Measurements from ENCODE around the gene STK32C. TPM values are rescaled to one million over a fixed set of nuclear protein-coding genes. Genes with fewer than 3 reads are reported as not detected.

Gene STK32C
- total RNA-seq, 1 donor: 4.2 TPM

DNA sequence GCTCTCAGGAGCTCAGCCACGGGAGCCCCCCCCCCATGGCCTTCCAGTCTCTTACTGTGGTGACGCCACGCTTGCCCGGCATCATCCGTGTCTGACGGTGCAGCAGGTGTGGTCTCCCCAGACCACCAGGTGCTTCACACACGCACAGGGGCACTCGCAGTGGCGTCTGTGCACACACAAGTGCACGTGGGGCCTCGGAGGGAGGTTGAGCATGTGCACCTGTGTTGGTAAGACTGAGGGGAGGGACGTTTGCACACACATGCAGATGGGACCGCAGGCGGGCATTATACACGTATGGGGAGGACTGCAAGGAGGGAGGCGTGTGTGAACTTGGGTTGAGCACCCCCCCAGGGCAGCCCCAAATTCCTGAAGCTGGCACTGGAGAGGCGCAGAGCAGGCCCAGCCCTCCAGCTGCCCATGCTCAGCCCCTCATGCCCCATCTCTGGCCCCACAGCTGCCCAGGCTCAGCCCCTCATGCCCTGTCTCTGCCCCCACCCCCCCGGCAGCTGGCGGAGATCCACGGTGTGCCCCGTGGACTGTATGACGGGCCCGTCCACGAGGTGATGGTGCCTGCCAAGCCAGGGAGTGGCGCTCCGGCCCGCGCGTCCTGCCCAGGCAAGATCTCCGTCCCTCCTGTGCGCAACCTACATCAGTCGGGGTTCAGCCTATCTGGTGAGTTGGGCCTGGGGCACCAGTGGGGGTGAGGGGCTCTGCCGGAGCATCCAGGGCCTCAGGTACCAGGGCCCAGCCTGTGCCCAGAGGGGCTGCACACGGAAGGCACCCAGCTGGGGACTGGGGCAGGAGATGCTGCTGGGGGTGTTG lies 104.3 kb downstream of the STK32C start:
- H3K9me3 ChIP-seq (ENCODE audit: low read depth, low read length): no peaks in the 10 kb centered on the region
- no peak overlapping the region for H3K4me3 ChIP-seq (ENCODE audit: low read length)
- no peaks in the 10 kb centered on the region for H3K4me1 ChIP-seq (ENCODE audit: insufficient read depth, low read length)
- no peaks in the 10 kb centered on the region for H3K27me3 ChIP-seq (ENCODE audit: insufficient read depth, low read length)

DNA sequence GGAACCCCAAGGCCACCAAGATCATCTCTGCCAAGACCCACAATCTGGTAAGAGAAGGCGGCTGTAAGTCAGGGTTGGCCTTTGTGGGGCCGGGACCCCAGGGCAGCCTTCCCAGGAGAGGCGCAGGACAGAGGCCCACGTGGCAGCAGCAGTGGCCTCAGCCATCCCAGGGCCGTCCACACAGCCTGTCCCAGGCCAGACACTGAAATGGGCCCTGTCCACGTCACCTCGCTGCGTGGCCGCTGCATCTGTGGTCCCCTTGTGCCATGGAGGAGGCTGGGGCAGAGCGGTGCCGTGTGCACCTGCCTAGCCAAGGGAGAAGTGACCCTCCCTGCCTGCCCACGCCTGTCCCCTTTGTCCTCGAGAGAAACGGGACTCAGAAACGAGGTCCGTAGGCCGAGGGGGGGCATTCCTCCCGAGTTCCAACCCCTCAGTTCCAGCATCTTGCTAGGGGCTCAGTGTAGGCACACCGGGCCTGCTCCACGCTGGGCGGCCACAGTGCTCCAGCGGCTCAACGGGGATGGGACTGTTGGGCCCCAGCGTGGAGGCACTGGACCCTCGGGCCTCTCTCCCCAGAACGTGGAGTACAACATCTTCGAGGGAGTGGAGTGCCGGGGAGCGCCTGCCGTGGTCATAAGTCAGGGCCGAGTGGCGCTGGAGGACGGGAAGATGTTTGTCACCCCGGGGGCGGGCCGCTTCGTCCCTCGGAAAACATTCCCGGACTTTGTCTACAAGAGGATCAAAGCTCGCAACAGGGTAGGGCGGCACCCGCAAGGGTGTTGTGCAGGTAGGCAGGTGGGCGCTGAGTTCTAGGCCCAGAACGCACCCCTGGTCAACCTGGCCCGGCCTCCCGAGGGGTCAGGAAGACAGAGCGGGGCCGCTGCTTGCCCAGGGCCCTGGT lies 105.4 kb downstream of the STK32C start:
- Histone ChIP-seq H3K4me3 (ENCODE audit: low read length) (no peak overlapping the region), H3K27me3 (ENCODE audit: insufficient read depth, low read length) (no peaks in the 10 kb centered on the region), H3K9me3 (ENCODE audit: low read depth, low read length) (no peaks in the 10 kb centered on the region), H3K4me1 (ENCODE audit: insufficient read depth, low read length) (no peaks in the 10 kb centered on the region)

DNA sequence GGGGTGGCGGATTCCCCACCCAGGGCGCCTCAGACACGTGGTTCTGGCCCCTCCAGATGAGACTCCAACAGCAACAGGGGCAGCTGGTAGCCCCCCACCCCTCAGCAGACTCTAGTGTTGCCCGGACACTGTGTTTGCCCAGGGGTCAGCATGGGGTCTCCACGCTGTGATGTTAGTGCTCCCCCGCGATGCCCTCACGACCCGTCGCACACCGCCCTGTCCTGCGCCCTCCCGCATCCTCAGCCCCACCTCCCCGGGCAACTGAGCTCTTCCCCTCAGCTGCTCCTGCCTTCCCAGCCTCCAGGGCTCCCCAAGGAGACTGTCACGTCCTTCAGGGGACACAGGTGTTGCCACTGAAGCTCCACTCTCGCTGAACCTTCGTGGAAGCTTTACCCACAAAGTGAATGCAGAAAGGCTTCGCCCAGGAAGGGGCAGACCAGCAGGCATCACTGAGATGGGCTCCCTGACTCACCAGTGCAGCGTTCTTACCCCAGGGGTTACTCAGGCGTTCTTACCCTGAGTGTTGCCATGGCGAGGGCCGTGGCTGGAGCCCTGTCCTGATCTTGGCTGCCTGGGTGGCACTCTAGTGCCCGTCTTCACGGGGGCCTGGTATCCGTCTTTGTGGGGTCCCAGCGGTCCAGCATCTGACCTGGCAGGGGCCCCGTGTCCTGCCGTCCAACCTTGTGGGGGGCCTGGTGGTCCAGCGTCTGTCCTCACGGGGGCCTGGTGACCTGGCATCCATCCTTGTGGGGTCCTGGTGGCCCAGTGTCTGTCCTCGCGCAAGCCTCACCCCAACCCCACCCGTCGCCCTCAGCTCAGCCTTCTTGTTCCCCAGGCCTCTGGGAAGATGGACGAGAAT lies 106.4 kb downstream of the STK32C start:
- Histone ChIP-seq H3K27me3 (ENCODE audit: insufficient read depth, low read length) (no peaks in the 10 kb centered on the region), H3K4me3 (ENCODE audit: low read length) (no peak overlapping the region), H3K4me1 (ENCODE audit: insufficient read depth, low read length) (no peaks in the 10 kb centered on the region), H3K9me3 (ENCODE audit: low read depth, low read length) (no peaks in the 10 kb centered on the region)

DNA sequence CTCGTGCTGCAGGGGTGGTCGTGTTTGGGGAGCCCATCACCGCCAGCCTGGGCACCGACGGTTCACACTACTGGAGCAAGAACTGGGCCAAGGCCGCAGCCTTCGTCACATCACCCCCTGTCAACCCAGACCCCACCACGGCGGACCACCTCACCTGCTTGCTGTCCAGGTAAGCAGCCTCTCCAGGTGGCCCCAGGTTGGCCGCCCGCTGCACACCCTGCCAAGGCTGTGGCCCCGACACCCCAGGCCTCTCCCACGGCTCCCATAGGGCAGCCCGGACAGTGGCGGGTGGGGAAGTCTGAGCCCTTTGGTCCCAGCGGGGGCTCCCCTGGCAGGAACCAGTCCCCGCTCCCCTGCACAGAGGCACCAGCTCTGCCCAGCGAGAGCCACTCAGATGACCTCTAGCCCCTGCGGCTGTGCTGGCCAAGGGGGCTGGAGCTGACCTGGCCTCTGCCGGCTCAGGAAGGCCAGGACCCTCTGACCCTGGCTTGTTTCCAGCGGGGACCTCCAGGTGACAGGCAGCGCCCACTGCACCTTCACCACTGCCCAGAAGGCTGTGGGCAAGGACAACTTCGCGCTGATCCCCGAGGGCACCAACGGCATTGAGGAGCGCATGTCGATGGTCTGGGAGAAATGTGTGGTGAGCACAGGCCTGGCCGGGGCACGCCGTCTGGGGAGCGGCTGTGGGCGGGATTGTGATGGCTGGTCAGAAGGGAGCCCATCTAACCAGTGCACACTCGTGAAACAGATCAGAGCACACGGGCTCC lies 107.2 kb downstream of the STK32C start:
- no peaks in the 10 kb centered on the region for H3K9me3 ChIP-seq (ENCODE audit: low read depth, low read length)
- no peaks in the 10 kb centered on the region for H3K27me3 ChIP-seq (ENCODE audit: insufficient read depth, low read length)
- H3K4me3 ChIP-seq (ENCODE audit: low read length): no peak overlapping the region

DNA sequence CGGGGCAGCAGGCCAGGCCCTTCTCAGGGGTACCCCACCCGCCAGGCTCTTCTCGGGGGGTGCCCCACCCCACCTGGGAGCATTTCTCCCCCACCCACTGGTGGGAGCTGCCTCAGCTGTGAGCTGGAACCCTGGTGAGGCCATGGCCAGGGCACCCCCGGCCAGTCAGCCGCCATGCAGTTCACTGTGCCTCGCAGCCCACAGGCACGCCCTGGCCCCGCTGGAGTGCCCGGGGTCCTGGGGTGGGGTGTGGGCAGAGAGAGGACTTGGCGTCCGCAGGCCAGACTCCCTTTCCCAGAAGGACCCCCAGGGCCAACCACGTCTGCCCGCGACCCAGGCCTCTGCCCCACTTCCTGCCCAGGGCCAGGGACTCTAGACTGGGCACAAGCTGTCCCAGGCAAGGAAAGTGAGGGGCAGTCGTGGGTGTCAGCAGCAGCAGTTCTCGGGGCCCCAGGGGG lies 107.9 kb downstream of the STK32C start:
- Histone ChIP-seq H3K4me1 (ENCODE audit: insufficient read depth, low read length) (no peaks in the 10 kb centered on the region), H3K4me3 (ENCODE audit: low read length) (no peak overlapping the region), H3K9me3 (ENCODE audit: low read depth, low read length) (no peaks in the 10 kb centered on the region), H3K27me3 (ENCODE audit: insufficient read depth, low read length) (no peaks in the 10 kb centered on the region)

More for the DNA sequence above, 107.2 kb downstream of the STK32C start:
- H3K4me1 ChIP-seq (ENCODE audit: insufficient read depth, low read length): no peaks in the 10 kb centered on the region

DNA sequence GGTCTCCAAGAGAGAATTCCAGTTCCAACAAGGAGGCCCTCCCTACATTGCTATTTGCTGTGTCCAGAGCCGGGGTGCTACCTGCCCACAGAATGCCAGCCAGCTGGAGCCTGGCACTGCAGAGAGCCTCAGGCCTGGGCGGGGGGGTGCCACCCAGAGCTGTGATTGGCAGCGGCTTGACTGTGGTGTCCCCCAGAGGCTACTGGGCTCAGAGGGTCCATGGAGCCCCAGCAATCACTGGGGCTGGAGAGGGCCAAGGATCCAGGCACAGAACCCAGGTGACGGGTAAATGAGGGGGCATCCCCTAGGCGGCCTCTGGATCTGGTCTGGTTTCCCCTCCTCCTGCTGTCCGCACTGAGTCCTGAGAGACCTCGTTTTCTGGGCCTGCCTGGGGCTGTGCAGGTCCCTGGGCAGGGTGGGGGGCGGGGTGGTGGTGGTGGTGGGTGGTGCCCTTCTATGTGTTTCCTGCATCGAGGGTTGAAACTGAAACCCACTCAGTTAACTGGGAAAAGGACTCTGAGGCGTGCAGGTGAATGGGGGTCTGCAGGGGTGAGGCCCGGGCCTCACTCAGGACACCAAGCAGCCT lies 108.4 kb downstream of the STK32C start:
- Histone ChIP-seq H3K4me3 (ENCODE audit: low read length) (no peak overlapping the region), H3K9me3 (ENCODE audit: low read depth, low read length) (no peaks in the 10 kb centered on the region), H3K4me1 (ENCODE audit: insufficient read depth, low read length) (no peaks in the 10 kb centered on the region), H3K27me3 (ENCODE audit: insufficient read depth, low read length) (no peaks in the 10 kb centered on the region)

DNA sequence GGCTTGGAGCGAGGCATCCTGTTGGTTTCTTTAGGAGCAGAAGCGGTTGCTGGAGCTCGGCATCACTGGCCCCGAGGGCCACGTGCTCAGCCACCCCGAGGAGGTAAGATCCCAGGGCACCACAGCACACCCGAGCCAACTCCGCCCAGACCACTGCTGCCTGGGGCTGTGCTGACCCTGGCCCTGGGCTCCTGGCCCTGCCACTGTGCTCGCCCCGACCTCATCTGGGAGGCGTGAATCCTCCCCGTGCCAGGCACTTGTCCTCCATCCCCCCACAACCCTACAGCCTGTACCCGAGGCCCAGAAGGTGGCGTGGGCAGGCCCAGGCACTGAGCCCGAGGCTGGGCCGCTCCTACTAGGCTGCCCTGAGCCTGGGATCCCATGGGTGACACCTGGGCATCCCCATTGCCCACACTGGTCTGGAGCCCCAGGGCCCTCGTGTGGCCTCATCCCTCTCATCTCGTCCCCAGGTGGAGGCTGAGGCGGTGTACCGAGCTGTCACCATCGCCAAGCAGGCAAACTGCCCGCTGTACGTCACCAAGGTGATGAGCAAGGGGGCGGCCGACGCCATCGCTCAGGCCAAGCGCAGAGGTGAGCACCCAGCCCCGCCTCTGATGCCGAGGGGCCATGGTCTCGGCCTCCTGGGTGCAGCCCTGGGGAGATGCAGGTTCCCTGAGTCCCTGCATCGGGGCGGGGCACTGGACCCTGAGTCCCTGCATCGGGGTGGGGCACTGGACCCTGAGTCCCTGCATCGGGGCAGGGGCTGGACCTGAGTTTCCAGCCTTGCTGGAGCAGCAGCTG lies 109.2 kb downstream of the STK32C start:
- H3K4me1 ChIP-seq (ENCODE audit: insufficient read depth, low read length): no peaks in the 10 kb centered on the region
- no peaks in the 10 kb centered on the region for H3K27me3 ChIP-seq (ENCODE audit: insufficient read depth, low read length)
- no peak overlapping the region for H3K4me3 ChIP-seq (ENCODE audit: low read length)
- no peaks in the 10 kb centered on the region for H3K9me3 ChIP-seq (ENCODE audit: low read depth, low read length)

DNA sequence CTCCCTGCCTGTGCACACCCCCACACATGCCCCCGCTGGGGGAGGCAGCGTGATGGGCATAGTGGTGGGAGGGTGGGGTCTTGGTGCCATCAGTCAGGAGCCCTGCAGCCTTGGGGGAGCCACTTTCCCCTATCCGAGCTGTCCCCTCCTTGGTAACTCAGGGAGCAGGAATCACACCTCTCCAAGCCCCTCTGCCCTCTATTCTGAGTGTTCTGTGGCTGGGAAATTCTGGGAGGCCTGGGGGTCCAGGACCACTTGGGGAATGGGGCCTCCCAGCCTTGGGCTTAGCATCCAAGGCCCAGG lies 109.7 kb downstream of the STK32C start:
- no peaks in the 10 kb centered on the region for H3K4me1 ChIP-seq (ENCODE audit: insufficient read depth, low read length)
- no peaks in the 10 kb centered on the region for H3K9me3 ChIP-seq (ENCODE audit: low read depth, low read length)

DNA sequence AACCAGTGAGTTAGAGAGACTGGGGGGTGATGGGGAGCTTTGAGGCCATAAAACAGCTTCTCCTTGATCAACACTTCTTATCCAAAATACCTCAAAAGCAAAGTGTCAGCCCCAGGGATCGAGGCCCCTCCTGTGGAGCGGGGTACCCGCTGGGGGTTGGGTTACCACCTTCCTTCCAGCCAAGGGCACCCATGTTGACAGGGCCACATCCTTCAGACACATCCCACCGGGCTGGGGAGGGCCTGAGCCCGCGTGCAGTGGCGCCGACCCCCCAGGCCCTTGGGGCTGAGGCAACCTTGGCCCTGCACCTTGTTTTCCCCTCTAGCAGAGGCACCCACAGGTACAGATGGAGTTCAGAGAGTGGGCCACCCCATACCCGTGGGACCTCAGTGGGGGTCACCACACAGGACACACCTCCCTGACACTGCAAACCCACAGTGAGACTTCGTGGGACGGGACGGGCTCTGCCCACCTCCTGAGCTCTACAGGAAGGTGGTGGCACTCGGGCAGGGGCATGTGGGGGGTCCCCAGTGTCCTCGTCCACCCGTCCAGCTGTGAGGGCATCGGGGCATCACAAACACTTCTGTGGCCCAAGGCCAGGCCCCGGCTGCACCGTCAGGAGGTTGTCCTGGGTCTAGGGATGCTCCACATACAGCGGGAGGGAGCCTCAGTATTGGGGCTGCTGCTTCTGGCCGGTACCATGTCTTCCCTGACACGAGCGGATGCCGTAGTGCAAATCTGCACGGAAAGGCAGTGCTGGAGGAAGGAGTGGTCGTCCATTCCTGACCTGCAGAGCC lies 110.3 kb downstream of the STK32C start:
- Histone ChIP-seq H3K4me1 (ENCODE audit: insufficient read depth, low read length) (no peaks in the 10 kb centered on the region), H3K27me3 (ENCODE audit: insufficient read depth, low read length) (no peaks in the 10 kb centered on the region), H3K4me3 (ENCODE audit: low read length) (no peak overlapping the region), H3K9me3 (ENCODE audit: low read depth, low read length) (no peaks in the 10 kb centered on the region)

More for the DNA sequence above, 109.7 kb downstream of the STK32C start:
- H3K27me3 ChIP-seq (ENCODE audit: insufficient read depth, low read length): no peaks in the 10 kb centered on the region
- H3K4me3 ChIP-seq (ENCODE audit: low read length): no peak overlapping the region

DNA sequence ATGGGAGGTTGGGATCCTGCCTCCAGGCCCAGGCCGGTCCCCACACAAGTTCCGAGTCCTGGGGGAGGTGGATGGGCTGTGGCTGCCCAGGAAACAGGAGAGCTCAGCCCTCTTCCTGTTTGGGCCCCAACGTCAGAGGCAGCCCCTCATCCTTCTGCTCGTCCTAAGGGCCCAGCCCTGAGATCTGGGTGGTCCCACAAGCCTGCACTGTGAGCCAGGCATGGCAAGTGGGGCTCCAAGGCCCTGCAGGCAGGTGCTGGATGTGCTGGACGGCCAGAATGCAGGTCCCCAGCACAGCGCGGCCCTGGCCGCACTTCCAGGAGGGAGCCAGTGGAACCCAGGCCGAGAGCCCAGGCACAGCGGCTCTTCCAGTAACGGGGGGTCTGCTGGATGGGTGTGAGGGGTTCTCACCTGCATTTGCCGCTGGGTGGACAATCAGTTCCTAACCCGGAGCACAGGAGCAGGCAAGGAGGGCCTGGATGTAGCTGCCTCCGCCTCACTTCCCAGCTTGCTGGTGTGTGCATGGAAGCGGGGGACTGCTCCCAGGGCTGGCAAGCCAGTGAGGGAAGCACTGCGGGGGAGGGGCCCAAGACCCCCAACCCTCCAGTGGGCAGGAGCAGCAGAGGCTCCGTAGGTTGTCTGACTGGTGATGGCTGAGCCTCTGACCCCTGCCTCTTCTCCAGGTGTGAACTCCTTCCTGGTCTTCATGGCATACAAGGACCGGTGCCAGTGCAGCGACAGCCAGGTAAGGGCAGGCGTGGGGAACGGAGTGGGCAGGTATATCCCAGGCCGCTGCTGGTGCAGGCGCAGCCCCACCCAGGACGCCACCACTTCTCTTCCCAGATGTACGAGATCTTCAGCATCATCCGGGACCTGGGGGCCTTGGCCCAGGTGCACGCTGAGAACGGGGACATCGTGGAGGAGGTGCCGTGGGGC lies 111.3 kb downstream of the STK32C start:
- no peaks in the 10 kb centered on the region for H3K9me3 ChIP-seq (ENCODE audit: low read depth, low read length)
- H3K4me3 ChIP-seq (ENCODE audit: low read length): no peak overlapping the region
- H3K4me1 ChIP-seq (ENCODE audit: insufficient read depth, low read length): no peaks in the 10 kb centered on the region
- H3K27me3 ChIP-seq (ENCODE audit: insufficient read depth, low read length): no peaks in the 10 kb centered on the region

DNA sequence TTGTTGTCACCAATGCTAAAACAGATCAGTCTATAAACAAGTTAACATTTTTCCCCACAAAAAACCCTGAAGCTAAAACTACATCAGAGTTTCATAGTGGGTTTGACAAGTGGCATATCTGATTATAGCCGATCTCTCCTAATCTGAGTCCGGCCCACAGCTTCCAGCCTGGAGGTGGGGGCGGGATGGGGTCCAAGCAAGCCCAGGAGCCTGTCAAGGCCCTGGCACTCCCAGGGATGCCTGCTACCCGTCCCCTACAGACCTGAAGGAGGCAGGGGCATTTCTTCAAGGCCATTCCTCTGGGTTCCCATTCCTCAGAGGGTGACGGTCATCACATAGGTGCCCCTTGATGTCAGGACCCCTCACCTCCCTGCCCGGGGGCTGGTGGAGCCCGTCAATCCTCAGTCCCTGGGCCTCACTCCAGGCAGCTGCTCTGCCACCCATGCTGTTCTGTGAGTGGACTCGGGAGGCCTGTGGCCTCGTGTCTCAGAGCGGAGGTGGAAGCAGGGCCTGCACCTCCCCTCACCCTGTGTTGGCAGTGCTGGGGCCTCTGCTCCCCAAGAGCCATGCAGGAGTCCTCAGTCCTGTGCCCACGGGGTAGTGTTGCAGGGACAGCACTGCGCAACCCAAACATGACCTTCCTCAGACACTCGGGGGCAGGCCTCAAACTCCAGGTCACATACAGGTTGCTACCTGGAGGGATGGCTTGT lies 112.2 kb downstream of the STK32C start:
- Histone ChIP-seq H3K9me3 (ENCODE audit: low read depth, low read length) (no peaks in the 10 kb centered on the region), H3K4me1 (ENCODE audit: insufficient read depth, low read length) (no peaks in the 10 kb centered on the region), H3K27me3 (ENCODE audit: insufficient read depth, low read length) (no peaks in the 10 kb centered on the region), H3K4me3 (ENCODE audit: low read length) (no peak overlapping the region)
